Mammary epithelial cell (primary cell): ENCODE data around the gene UHRF2.

ENCODE experiments used
- EZH2 ChIP-seq: IDR thresholded peaks from 2 replicates; pipeline ENCODE4 v1.6.1; 2012; ENCODE audit warnings: low read length, inconsistent platforms, borderline replicate concordance
- TF ChIP-seq, protein P1 (sequence below), 2 donors: IDR thresholded peaks in 1 of 2; conservative IDR thresholded peaks in 1 of 2; 2 replicates each; pipeline ENCODE4 v1.5.1; 2011 to 2012; ENCODE audit warnings: inconsistent platforms in 2 of 2, low read length in 2 of 2, mild to moderate bottlenecking in 2 of 2, control low read depth in 1 of 2, low read depth in 1 of 2; ENCODE audit not compliant: insufficient read depth in 1 of 2; ENCODE audit errors: extremely low read depth in 1 of 2

DNA sequence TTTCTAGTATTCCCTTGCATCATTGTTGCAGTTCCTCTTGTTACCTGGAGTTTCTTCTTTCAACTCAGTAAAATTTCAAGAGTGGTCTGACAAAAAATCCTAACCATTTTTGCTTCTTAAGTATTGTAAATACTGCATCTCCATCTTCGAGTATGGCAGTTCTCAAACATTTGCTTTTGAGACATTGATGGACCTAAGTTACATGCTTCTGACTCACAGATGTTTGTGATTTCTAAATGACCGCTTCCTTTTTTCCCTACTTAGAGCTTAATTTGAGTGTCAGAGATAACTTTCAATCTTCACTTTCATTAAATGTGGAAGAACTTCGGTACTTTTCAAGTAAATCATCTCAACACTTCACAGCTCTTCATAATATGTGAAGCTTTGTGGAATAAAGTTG lies 4.2 kb downstream of the UHRF2 start:
- TF ChIP-seq, protein P1, sequence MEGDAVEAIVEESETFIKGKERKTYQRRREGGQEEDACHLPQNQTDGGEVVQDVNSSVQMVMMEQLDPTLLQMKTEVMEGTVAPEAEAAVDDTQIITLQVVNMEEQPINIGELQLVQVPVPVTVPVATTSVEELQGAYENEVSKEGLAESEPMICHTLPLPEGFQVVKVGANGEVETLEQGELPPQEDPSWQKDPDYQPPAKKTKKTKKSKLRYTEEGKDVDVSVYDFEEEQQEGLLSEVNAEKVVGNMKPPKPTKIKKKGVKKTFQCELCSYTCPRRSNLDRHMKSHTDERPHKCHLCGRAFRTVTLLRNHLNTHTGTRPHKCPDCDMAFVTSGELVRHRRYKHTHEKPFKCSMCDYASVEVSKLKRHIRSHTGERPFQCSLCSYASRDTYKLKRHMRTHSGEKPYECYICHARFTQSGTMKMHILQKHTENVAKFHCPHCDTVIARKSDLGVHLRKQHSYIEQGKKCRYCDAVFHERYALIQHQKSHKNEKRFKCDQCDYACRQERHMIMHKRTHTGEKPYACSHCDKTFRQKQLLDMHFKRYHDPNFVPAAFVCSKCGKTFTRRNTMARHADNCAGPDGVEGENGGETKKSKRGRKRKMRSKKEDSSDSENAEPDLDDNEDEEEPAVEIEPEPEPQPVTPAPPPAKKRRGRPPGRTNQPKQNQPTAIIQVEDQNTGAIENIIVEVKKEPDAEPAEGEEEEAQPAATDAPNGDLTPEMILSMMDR (conservative IDR thresholded peaks at IDR 0.05 in 1 of 2, IDR thresholded peaks at IDR 0.05 in 1 of 2; ENCODE audit: extremely low read depth in 1 of 2, insufficient read depth in 1 of 2, low read depth in 1 of 2, low read length in 2 of 2), result no peak
- no peak for TF ChIP-seq EZH2
